ENCODE results near the gene OPCML.

GRCh38 chr11:133181667-133182066 lies 350.6 kb downstream of the OPCML start:
- no peak for TF ChIP-seq CTCF (IDR thresholded peaks at IDR 0.05; ENCODE audit: low read length)
- TF ChIP-seq EZH2 (optimal IDR thresholded peaks at IDR 0.05; ENCODE audit: low read depth, low read length): no peak
